Adipocyte (in vitro differentiated cells): ENCODE data around the gene MYH6.

ENCODE experiments used
- DNase-seq: peaks from one replicate; pipeline ENCODE4 v3.0.0-alpha.2; 2015; ENCODE audit warnings: low read depth
- H3K27me3 ChIP-seq: replicated peaks from 2 replicates; pipeline ENCODE4 v1.7.0; 2013; ENCODE audit warnings: mild to moderate bottlenecking, low read length, moderate library complexity; ENCODE audit not compliant: control insufficient read depth, insufficient read depth
- H3K36me3 ChIP-seq: 2 replicates; pipeline ENCODE4 v1.7.0; 2013; ENCODE audit warnings: low read length, mild to moderate bottlenecking, moderate library complexity; ENCODE audit not compliant: control insufficient read depth, insufficient read depth, severe bottlenecking
- H3K4me1 ChIP-seq: 2 replicates; pipeline ENCODE4 v1.7.0; 2013; ENCODE audit warnings: mild to moderate bottlenecking, low read length, moderate library complexity; ENCODE audit not compliant: control insufficient read depth, insufficient read depth
- H3K4me3 ChIP-seq: 2 replicates; pipeline ENCODE4 v1.7.0; 2013; ENCODE audit warnings: mild to moderate bottlenecking, low read length, moderate library complexity
- H3K9ac ChIP-seq: 2 replicates; pipeline ENCODE4 v1.7.0; 2013; ENCODE audit warnings: mild to moderate bottlenecking, low read length, moderate library complexity
- H3K9me3 ChIP-seq: 2 replicates; pipeline ENCODE4 v1.7.0; 2013; ENCODE audit warnings: mild to moderate bottlenecking, low read length, moderate library complexity; ENCODE audit not compliant: control insufficient read depth

Gene MYH6

DNA sequence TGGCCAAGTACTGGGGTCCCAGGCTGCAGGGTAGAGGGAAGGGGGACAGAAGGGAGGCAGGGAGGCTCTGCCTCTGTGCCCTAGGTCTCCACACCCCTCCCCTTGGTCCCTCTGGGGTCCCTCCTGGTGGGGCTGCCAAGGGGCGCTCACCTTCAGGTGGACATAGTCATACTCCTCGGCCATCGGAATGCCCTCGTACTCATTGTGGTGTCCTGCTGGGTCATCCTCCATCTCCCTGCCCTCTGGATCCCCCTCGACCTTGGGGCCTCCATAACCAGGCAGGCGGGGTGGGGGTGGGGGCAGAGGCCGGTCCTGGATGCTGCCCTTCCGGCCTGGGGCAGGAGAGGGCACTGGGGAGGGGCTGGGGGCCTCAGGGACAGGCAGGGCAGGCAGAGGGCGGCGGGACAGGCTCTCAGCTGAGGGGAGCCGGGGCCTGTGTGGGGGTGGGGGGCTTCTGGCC lies 48.9 kb downstream of the MYH6 start:
- H3K36me3 ChIP-seq, result no peaks in the 10 kb centered on the region
- no peak for DNase-seq
- no peak overlapping the region for H3K9ac ChIP-seq
- no peaks in the 10 kb centered on the region for H3K4me1 ChIP-seq
- H3K27me3 ChIP-seq, result peaks cover 20% of the 10 kb centered on the region
- no peaks in the 10 kb centered on the region for H3K9me3 ChIP-seq
- H3K4me3 ChIP-seq, result no peak overlapping the region

- H3K9me3 ChIP-seq, result no peaks in the 10 kb centered on the region
- H3K4me3 ChIP-seq, result no peak overlapping the region
- H3K4me1 ChIP-seq, result no peaks in the 10 kb centered on the region
- peaks cover 22% of the 10 kb centered on the region for H3K27me3 ChIP-seq
- H3K9ac ChIP-seq, result no peak overlapping the region
- no peak for DNase-seq
- H3K36me3 ChIP-seq, result no peaks in the 10 kb centered on the region
Observed at GRCh38 chr14:23358553-23359166, 49.4 kb downstream of the MYH6 start.

- no peaks in the 10 kb centered on the region for H3K9me3 ChIP-seq
- no peaks in the 10 kb centered on the region for H3K36me3 ChIP-seq
- no peak for DNase-seq
- H3K27me3 ChIP-seq, result peaks cover 28% of the 10 kb centered on the region
- H3K9ac ChIP-seq, result no peak overlapping the region
- H3K4me1 ChIP-seq, result peaks cover 3% of the 10 kb centered on the region
- no peak overlapping the region for H3K4me3 ChIP-seq
Observed at GRCh38 chr14:23358042-23358441, 50.0 kb downstream of the MYH6 start.

GRCh38 chr14:23357261-23357660 lies 50.8 kb downstream of the MYH6 start:
- peaks cover 28% of the 10 kb centered on the region for H3K27me3 ChIP-seq
- no peak for DNase-seq
- no peaks in the 10 kb centered on the region for H3K36me3 ChIP-seq
- no peak overlapping the region for H3K4me3 ChIP-seq
- peaks cover 5% of the 10 kb centered on the region for H3K4me1 ChIP-seq
- H3K9ac ChIP-seq, result no peak overlapping the region
- H3K9me3 ChIP-seq, result no peaks in the 10 kb centered on the region

DNA sequence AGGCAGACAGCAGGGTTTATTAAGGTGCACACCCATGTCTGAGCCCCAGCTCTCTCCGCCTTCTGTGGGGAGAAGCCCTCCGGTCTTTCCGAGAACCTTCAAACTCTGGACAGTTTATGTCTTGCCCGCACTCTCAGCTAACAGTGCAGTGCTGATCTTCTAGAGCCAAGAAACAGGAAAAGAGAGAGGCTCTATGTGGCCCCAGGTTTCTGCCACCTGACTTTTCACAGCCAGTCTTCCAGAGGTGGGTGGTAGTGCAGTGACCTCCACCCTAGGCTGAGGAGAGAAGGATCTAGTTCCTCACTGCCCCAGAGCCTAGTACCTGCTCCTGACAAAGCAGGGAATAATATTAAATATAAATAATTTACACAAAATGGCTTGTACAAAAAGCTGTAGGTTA lies 51.4 kb downstream of the MYH6 start:
- Histone ChIP-seq H3K36me3 (no peaks in the 10 kb centered on the region), H3K9ac (no peak overlapping the region), H3K4me1 (peaks cover 8% of the 10 kb centered on the region), H3K27me3 (peaks cover 28% of the 10 kb centered on the region), H3K4me3 (no peak overlapping the region), H3K9me3 (no peaks in the 10 kb centered on the region)
- DNase-seq, result no peak

- Histone ChIP-seq H3K4me3 (no peak overlapping the region), H3K9ac (no peak overlapping the region), H3K36me3 (no peaks in the 10 kb centered on the region), H3K4me1 (peaks cover 8% of the 10 kb centered on the region), H3K27me3 (peaks cover 32% of the 10 kb centered on the region), H3K9me3 (no peaks in the 10 kb centered on the region)
- DNase-seq, result no peak
Observed at GRCh38 chr14:23355871-23356435, 52.1 kb downstream of the MYH6 start.

- H3K9me3 ChIP-seq, result no peaks in the 10 kb centered on the region
- no peak overlapping the region for H3K4me3 ChIP-seq
- peaks cover 8% of the 10 kb centered on the region for H3K4me1 ChIP-seq
- DNase-seq, result no peak
- H3K36me3 ChIP-seq, result no peaks in the 10 kb centered on the region
- H3K27me3 ChIP-seq, result peaks cover 32% of the 10 kb centered on the region
- H3K9ac ChIP-seq, result no peak overlapping the region
Observed at GRCh38 chr14:23354990-23355389, 53.1 kb downstream of the MYH6 start.

GRCh38 chr14:23353433-23353780 lies 54.7 kb downstream of the MYH6 start:
- Histone ChIP-seq H3K4me1 (peaks cover 8% of the 10 kb centered on the region), H3K27me3 (peaks cover 32% of the 10 kb centered on the region), H3K9ac (no peak overlapping the region), H3K9me3 (no peaks in the 10 kb centered on the region), H3K36me3 (no peaks in the 10 kb centered on the region), H3K4me3 (no peak overlapping the region)
- no peak for DNase-seq

- peaks cover 32% of the 10 kb centered on the region for H3K27me3 ChIP-seq
- H3K36me3 ChIP-seq, result no peaks in the 10 kb centered on the region
- peak within 1 kb of the TSS; percentile 46 for H3K9ac ChIP-seq
- H3K4me3 ChIP-seq, result peak within 1 kb of the TSS; percentile 77
- peaks cover 8% of the 10 kb centered on the region for H3K4me1 ChIP-seq
- peak; percentile 97 for DNase-seq
- H3K9me3 ChIP-seq, result no peaks in the 10 kb centered on the region
Observed at GRCh38 chr14:23352506-23353432, 55.3 kb downstream of the MYH6 start, which contains the start of gene SLC22A17. Gene SLC22A17 (minus strand): TSS chr14:23352887.

- Histone ChIP-seq H3K9ac (peak overlapping the region; percentile 46), H3K9me3 (no peaks in the 10 kb centered on the region), H3K4me3 (peak overlapping the region; percentile 77), H3K4me1 (peaks cover 8% of the 10 kb centered on the region), H3K27me3 (peaks cover 32% of the 10 kb centered on the region), H3K36me3 (no peaks in the 10 kb centered on the region)
- DNase-seq, result peak; percentile 47
Observed at GRCh38 chr14:23351681-23352505, 56.2 kb downstream of the MYH6 start.
